Endothelial cell of umbilical vein (primary cell): Measurements from ENCODE around the gene JDP2. TPM values are rescaled to one million over a fixed set of nuclear protein-coding genes. Genes with fewer than 3 reads are reported as not detected.

Source experiments
- BruUV-seq: library from RNA; stranded (reverse); fragments of 400-500 nt; replicated peaks from 2 replicates; lab custom pipeline; 2021; lab: Mats Ljungman, UMichigan
- CTCF ChIA-PET: fragments of 300-600, 350-600 bp; sonication (Branson Sonifier 250); formaldehyde crosslinking; loops from one replicate; lab custom pipeline; 2021; ENCODE audit warnings: antibody characterized with exemption, inconsistent platforms; lab: Charles Lee
- POLR2A ChIA-PET: fragments of 300-600, 350-600 bp; sonication (Branson Sonifier 250); formaldehyde crosslinking; loops from one replicate; lab custom pipeline; 2021; ENCODE audit warnings: antibody characterized with exemption, inconsistent platforms; lab: Charles Lee
- DNase-seq: peaks from one replicate; pipeline ENCODE4 v3.0.0-alpha.2; 2011; ENCODE audit warnings: low read depth, low spot score
- FAIRE-seq: peaks from 2 replicates; lab custom pipeline; 2011; peaks lifted over from hg19 to GRCh38; lab: Jason Lieb, UNC
- H2AFZ ChIP-seq: 2 replicates; pipeline ENCODE4 v1.6.0; 2012; ENCODE audit warnings: low read depth, low read length, control low read depth, inconsistent platforms
- H3K27ac ChIP-seq: 2 replicates; pipeline ENCODE4 v1.5.1; 2011; ENCODE audit warnings: low read depth, mild to moderate bottlenecking, control low read depth, low read length, moderate library complexity; ENCODE audit not compliant: insufficient read depth
- H3K27me3 ChIP-seq, 2 experiments: 2 replicates each; pipeline versions ENCODE4 v1.6.0 to v1.6.1; 2011; ENCODE audit warnings: low read length in 2 of 2, mixed read lengths in 1 of 2; ENCODE audit not compliant: control insufficient read depth in 2 of 2, insufficient read depth in 2 of 2
- H3K36me3 ChIP-seq, 2 experiments: 2 replicates in 1 of 2; 3 replicates in 1 of 2; pipeline ENCODE4 v1.5.1; 2011; ENCODE audit warnings: low read length in 2 of 2, mild to moderate bottlenecking in 1 of 2, moderate library complexity in 1 of 2; ENCODE audit not compliant: control insufficient read depth in 2 of 2, insufficient read depth in 2 of 2; ENCODE audit errors: extremely low read depth in 1 of 2
- H3K4me1 ChIP-seq: 3 replicates; pipeline ENCODE4 v1.5.1; 2011; ENCODE audit warnings: mild to moderate bottlenecking, low read length; ENCODE audit not compliant: control insufficient read depth, insufficient read depth; ENCODE audit errors: extremely low read depth
- H3K4me2 ChIP-seq: 2 replicates; pipeline ENCODE4 v1.6.1; 2011; ENCODE audit warnings: low read length, control low read depth, mixed read lengths; ENCODE audit not compliant: insufficient read depth
- H3K4me3 ChIP-seq, 3 experiments: fragments of 200-600 bp in 1 of 3; sonication (generic), shearing (Covaris generic) in 1 of 3; replicated peaks in 1 of 3; 2 replicates each; pipeline ENCODE4 v1.5.1; 2011 to 2016; ENCODE audit warnings: control low read depth in 3 of 3, low read length in 3 of 3, mild to moderate bottlenecking in 2 of 3, inconsistent platforms in 1 of 3, low read depth in 1 of 3, moderate library complexity in 1 of 3; ENCODE audit not compliant: insufficient read depth in 1 of 3
- H3K79me2 ChIP-seq: 2 replicates; pipeline ENCODE4 v1.6.0; 2012; ENCODE audit warnings: low read length, inconsistent platforms; ENCODE audit not compliant: control insufficient read depth, insufficient read depth
- H3K9ac ChIP-seq: replicated peaks from 2 replicates; pipeline ENCODE3; 2011; ENCODE audit warnings: low read length, control low read depth; ENCODE audit not compliant: insufficient read depth; ENCODE audit errors: extremely low read depth
- H3K9me1 ChIP-seq: replicated peaks from 3 replicates; pipeline ENCODE4 v1.6.0; 2011; ENCODE audit warnings: mild to moderate bottlenecking, low read length; ENCODE audit not compliant: control insufficient read depth, insufficient read depth; ENCODE audit errors: extremely low read depth
- H3K9me3 ChIP-seq: replicated peaks from 2 replicates; pipeline ENCODE4 v1.5.1; 2012; ENCODE audit warnings: low read length, inconsistent platforms; ENCODE audit not compliant: control insufficient read depth, insufficient read depth
- H4K20me1 ChIP-seq: replicated peaks from 2 replicates; pipeline ENCODE3; 2011; ENCODE audit warnings: mild to moderate bottlenecking, low read length; ENCODE audit not compliant: control insufficient read depth, insufficient read depth; ENCODE audit errors: extremely low read depth
- EZH2 ChIP-seq: IDR thresholded peaks from 2 replicates; pipeline ENCODE4 v1.6.1; 2012; ENCODE audit warnings: borderline replicate concordance, low read depth, mild to moderate bottlenecking, moderate library complexity, low read length, inconsistent platforms; ENCODE audit not compliant: severe bottlenecking
- FOS ChIP-seq: IDR thresholded peaks from 2 replicates; pipeline ENCODE4 v1.6.1; 2011; ENCODE audit warnings: mild to moderate bottlenecking, low read length, moderate library complexity, borderline replicate concordance; ENCODE audit not compliant: insufficient read depth
- GATA2 ChIP-seq: IDR thresholded peaks from 2 replicates; pipeline ENCODE4 v1.7.0; 2011; ENCODE audit warnings: low read depth, mild to moderate bottlenecking, moderate library complexity, mixed read lengths, low read length; ENCODE audit not compliant: insufficient read length, insufficient read depth
- JUN ChIP-seq: IDR thresholded peaks from 2 replicates; pipeline ENCODE4 v1.6.1; 2011; ENCODE audit warnings: borderline replicate concordance, low read depth; ENCODE audit not compliant: insufficient read length, insufficient read depth
- MYC ChIP-seq: IDR thresholded peaks from one replicate; pipeline ENCODE4 v1.6.1; 2011; ENCODE audit warnings: mild to moderate bottlenecking, low read depth, low read length
- POLR2A ChIP-seq: IDR thresholded peaks from 2 replicates; pipeline ENCODE4 v1.6.1; 2012; ENCODE audit warnings: low read depth, mild to moderate bottlenecking, control low read depth, low read length
- POLR2AphosphoS5 ChIP-seq: IDR thresholded peaks from 2 replicates; pipeline ENCODE4 v1.6.1; 2012; ENCODE audit warnings: low read depth, mild to moderate bottlenecking, control low read depth, low read length, moderate library complexity; ENCODE audit not compliant: insufficient read depth
- dilution Hi-C: fragments of 300-500 bp; cut with MboI; formaldehyde crosslinking; loops from one replicate; pipeline ENCODE4 v1.15.0; 2019; ENCODE audit warnings: low sequenced_read_pairs; ENCODE audit not compliant: extremely low pct_ligation_motif_present
- intact Hi-C: fragments of 100-400 bp; cut with micrococcal nuclease; formaldehyde crosslinking; loops from one replicate; pipeline ENCODE4 v1.10.0; 2022
- polyA plus RNA-seq, 4 experiments: library from polyadenylated mRNA; depleted of rRNA in 3 of 4; stranded (reverse) in 3 of 4; unstranded in 1 of 4; fragments of >200 nt; gene quantifications; 2 replicates each; pipeline versions ENCODE4 v1.2.1 to v1.2.3, GENCODE V29; 2011 to 2012; ENCODE audit warnings: missing spikeins in 1 of 4
- total RNA-seq: library from RNA; stranded (reverse); gene quantifications from 2 replicates; pipeline ENCODE4 v1.2.3, GENCODE V29; 2021
- TF ChIP-seq, protein P1 (sequence below): IDR thresholded peaks from 2 replicates; pipeline ENCODE4 v1.6.1; 2011; ENCODE audit not compliant: insufficient read depth, insufficient read length
- TF ChIP-seq, protein P2 (sequence below), 2 donors: IDR thresholded peaks; 1 replicate in 1 of 2; 2 replicates in 1 of 2; pipeline ENCODE4 v1.5.1; 2011; ENCODE audit warnings: low read length in 2 of 2, mild to moderate bottlenecking in 2 of 2, moderate library complexity in 2 of 2, control low read depth in 1 of 2, inconsistent platforms in 1 of 2, low read depth in 1 of 2; ENCODE audit not compliant: insufficient read depth in 1 of 2; ENCODE audit errors: extremely low read depth in 1 of 2

The JDP2 gene
- total and polyA plus RNA-seq, 2 donors (not counting 3 experiments of a cell fraction or from before 2014, with no cell fraction given): 3.2 to 10.6 TPM

DNA sequence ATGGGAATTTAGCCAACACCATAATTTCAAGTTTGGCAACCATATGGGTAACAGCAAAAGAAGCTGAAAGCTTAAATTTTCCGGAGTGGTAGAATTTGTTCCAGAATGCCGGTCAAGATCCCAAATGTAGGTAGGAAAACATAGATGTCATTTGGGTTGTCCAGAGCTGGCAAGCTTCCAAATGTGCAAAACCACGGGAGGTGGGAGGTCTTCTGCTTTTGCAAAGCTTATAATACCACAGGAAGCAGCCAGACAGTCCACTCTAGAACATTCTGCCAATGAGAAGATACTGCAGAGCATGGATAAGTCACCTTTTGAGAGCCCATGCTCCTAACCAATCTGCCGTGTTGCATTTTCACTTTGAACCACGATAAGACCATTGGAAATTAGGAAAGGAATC, 68.1 kb downstream of the JDP2 start:
- FAIRE-seq: no peak

More for the DNA sequence above, 68.1 kb downstream of the JDP2 start:
- POLR2A ChIA-PET: interaction anchor here (0.6 kb wide), 1 partner anchor 193 kb away, joined by 4 read pairs; no protein-coding TSS in a partner anchor
- H3K27ac ChIP-seq: no peak overlapping the region
- no peaks in the 10 kb centered on the region for H3K79me2 ChIP-seq
- no peak overlapping the region for H3K4me3 ChIP-seq
- no peaks in the 10 kb centered on the region for H3K4me1 ChIP-seq
- no peaks in the 10 kb centered on the region for H3K36me3 ChIP-seq
- no peak for DNase-seq
- H3K27me3 ChIP-seq: no peaks in the 10 kb centered on the region
- no peak overlapping the region for H2AFZ ChIP-seq
- H3K9ac ChIP-seq: no peak overlapping the region
- CTCF ChIA-PET: interaction anchor here (1.3 to 2.0 kb wide), 6 partner anchors 8 to 188 kb away, joined by 3 to 17 read pairs (median 4); no protein-coding TSS in a partner anchor
- no TSS peak for BruUV-seq
- H3K9me1 ChIP-seq: no peaks in the 10 kb centered on the region
- intact Hi-C loops (no loop called here), dilution Hi-C loops (no loop called here)
- H4K20me1 ChIP-seq: no peaks in the 10 kb centered on the region
- H3K4me2 ChIP-seq: no peak overlapping the region
- no peaks in the 10 kb centered on the region for H3K9me3 ChIP-seq
- no peak for TF ChIP-seq POLR2A
- TF ChIP-seq, protein P1, sequence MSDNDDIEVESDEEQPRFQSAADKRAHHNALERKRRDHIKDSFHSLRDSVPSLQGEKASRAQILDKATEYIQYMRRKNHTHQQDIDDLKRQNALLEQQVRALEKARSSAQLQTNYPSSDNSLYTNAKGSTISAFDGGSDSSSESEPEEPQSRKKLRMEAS: no peak
- no peak for TF ChIP-seq POLR2AphosphoS5
- TF ChIP-seq JUN: no peak
- no peak for TF ChIP-seq MYC
- no peak for TF ChIP-seq FOS
- no peak for TF ChIP-seq GATA2
- no peak for TF ChIP-seq EZH2
- TF ChIP-seq, protein P2, sequence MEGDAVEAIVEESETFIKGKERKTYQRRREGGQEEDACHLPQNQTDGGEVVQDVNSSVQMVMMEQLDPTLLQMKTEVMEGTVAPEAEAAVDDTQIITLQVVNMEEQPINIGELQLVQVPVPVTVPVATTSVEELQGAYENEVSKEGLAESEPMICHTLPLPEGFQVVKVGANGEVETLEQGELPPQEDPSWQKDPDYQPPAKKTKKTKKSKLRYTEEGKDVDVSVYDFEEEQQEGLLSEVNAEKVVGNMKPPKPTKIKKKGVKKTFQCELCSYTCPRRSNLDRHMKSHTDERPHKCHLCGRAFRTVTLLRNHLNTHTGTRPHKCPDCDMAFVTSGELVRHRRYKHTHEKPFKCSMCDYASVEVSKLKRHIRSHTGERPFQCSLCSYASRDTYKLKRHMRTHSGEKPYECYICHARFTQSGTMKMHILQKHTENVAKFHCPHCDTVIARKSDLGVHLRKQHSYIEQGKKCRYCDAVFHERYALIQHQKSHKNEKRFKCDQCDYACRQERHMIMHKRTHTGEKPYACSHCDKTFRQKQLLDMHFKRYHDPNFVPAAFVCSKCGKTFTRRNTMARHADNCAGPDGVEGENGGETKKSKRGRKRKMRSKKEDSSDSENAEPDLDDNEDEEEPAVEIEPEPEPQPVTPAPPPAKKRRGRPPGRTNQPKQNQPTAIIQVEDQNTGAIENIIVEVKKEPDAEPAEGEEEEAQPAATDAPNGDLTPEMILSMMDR (IDR thresholded peaks at IDR 0.05; ENCODE audit: extremely low read depth in 1 of 2, insufficient read depth in 1 of 2, low read depth in 1 of 2, low read length in 2 of 2): no peak
